Adrenal gland (tissue), 5 donors: ENCODE data around the gene COL18A1.

Experiments used
- POLR2A ChIP-seq, 2 donors: fragments of 450-650 bp; IDR thresholded peaks; one replicate each; pipeline ENCODE4 v1.6.1; 2017; ENCODE audit warnings: antibody characterized with exemption in 2 of 2, mild to moderate bottlenecking in 2 of 2, moderate library complexity in 1 of 2
- TF ChIP-seq, protein P1 (sequence below), 6 experiments: fragments of 450-650 bp in 4 of 6; fragments of 200-600 bp in 2 of 6; sonication (generic) in 1 of 6; IDR thresholded peaks; 1 replicate in 5 of 6; 2 replicates in 1 of 6; pipeline versions ENCODE4 v1.5.1 to v1.8.0; 2016 to 2021; ENCODE audit warnings: antibody characterized with exemption in 6 of 6, mild to moderate bottlenecking in 2 of 6, moderate library complexity in 1 of 6
- donor health status: DM: no; HTN: no; CAD: no.

DNA sequence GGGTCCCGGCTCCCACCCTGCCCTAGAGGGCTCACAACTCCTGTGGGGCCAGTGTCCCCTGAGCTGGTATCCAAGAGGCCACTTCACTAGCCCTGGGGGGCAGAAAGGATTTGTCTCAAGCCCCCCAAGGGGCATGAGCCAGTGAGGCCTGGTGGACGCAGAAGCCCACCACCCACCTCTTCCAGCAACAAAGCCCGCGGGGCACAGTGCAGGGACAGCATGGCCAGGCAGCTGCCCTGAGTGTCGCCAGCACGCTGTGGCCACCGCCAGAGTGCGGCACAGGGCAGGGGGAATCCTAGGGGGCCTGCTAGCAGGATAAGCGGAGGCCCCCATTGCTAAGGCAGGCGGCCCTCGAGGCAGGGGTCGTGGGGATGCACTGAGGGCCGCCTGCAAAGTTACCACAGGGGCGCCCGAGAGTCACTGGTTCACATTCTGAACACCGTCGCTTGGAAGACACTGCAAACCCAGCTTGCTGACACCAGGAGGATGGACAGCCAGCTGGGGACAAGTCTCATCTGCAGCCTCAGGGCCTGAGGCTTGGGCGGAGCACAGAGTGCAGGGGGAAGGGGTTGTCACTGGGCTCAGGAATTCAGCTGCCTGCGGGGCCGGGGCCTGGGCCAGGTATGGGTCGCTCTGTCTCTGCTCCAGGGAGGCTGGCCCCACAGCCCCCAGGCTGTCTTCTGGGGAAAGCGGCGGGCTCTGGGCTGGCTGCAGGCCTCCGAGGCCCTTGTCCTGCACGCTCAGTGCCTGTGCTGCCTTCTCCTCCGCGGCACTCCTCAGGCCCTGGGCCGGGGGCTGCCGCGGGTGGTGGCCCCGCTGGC is 110.5 kb downstream of the COL18A1 start:
- TF ChIP-seq, protein P1, sequence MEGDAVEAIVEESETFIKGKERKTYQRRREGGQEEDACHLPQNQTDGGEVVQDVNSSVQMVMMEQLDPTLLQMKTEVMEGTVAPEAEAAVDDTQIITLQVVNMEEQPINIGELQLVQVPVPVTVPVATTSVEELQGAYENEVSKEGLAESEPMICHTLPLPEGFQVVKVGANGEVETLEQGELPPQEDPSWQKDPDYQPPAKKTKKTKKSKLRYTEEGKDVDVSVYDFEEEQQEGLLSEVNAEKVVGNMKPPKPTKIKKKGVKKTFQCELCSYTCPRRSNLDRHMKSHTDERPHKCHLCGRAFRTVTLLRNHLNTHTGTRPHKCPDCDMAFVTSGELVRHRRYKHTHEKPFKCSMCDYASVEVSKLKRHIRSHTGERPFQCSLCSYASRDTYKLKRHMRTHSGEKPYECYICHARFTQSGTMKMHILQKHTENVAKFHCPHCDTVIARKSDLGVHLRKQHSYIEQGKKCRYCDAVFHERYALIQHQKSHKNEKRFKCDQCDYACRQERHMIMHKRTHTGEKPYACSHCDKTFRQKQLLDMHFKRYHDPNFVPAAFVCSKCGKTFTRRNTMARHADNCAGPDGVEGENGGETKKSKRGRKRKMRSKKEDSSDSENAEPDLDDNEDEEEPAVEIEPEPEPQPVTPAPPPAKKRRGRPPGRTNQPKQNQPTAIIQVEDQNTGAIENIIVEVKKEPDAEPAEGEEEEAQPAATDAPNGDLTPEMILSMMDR (IDR thresholded peaks at IDR 0.05): no peak
- no peak for TF ChIP-seq POLR2A (IDR thresholded peaks at IDR 0.05)
